SK-N-SH treated with all-trans-retinoic acid at 6 μM for 48 hours (cell line): ENCODE data around the gene NOP53.

ENCODE experiments used
- ARNTL ChIP-seq: fragments of 450-650 bp; formaldehyde crosslinking; IDR thresholded peaks from 2 replicates; pipeline ENCODE4 v1.5.0; 2020; ENCODE audit warnings: low read depth, mild to moderate bottlenecking, moderate library complexity, borderline replicate concordance
- CREB5 ChIP-seq: fragments of 250-450 bp; sonication (Bioruptor Pico); IDR thresholded peaks from 2 replicates; pipeline ENCODE4 v1.5.1; 2020; ENCODE audit warnings: low read depth, mild to moderate bottlenecking, moderate library complexity
- ESRRG ChIP-seq: fragments of 250-450 bp; sonication (Bioruptor Pico); IDR thresholded peaks from 2 replicates; pipeline ENCODE4 v1.6.1; 2021; ENCODE audit warnings: mild to moderate bottlenecking
- OSR1 ChIP-seq: fragments of 250-450 bp; sonication (Bioruptor Pico); IDR thresholded peaks from 2 replicates; pipeline ENCODE4 v1.8.0; 2022; ENCODE audit warnings: moderate library complexity, mild to moderate bottlenecking, inconsistent platforms
- SNAI2 ChIP-seq: fragments of 250-450 bp; sonication (Bioruptor Pico); IDR thresholded peaks from 2 replicates; pipeline ENCODE4 v1.5.0; 2020; ENCODE audit warnings: mild to moderate bottlenecking, moderate library complexity
- ZNF70 ChIP-seq: fragments of 450-650 bp; formaldehyde crosslinking; IDR thresholded peaks from 2 replicates; pipeline ENCODE4 v1.5.0; 2020; ENCODE audit warnings: mild to moderate bottlenecking, moderate library complexity

- TF ChIP-seq ZNF70 (CRISPR knock-in tag) = no peak
- no peak for TF ChIP-seq CREB5 (CRISPR knock-in tag)
- no peak for TF ChIP-seq ARNTL (CRISPR knock-in tag)
- no peak for TF ChIP-seq SNAI2
- no peak for TF ChIP-seq ESRRG (CRISPR knock-in tag)
- TF ChIP-seq OSR1 (CRISPR knock-in tag) = no peak
Observed at GRCh38 chr19:47741544-47742140, 3.7 kb upstream of the NOP53 start.
